K562 treated with DMSO at 1 percent for 48 hours (cell line): ENCODE data around the gene USP33. TPM values are rescaled to one million over a fixed set of nuclear protein-coding genes. Genes with fewer than 3 reads are reported as not detected.

Experiments used
- total RNA-seq: library from RNA; unstranded; fragments of 300-600 nt; gene quantifications from 2 replicates; pipeline ENCODE4 v1.2.3, GENCODE V29; 2022; ENCODE audit warnings: low replicate concordance; ENCODE audit errors: extremely low read depth

The USP33 gene
- total RNA-seq, result not detected in 2 replicates

GRCh38 chr1:77759071-77760028, at the start of gene USP33:
TSS of gene USP33 (minus strand) at chr1:77759852. CDS start at chr1:77741697, 18,155 bp downstream.

DNA sequence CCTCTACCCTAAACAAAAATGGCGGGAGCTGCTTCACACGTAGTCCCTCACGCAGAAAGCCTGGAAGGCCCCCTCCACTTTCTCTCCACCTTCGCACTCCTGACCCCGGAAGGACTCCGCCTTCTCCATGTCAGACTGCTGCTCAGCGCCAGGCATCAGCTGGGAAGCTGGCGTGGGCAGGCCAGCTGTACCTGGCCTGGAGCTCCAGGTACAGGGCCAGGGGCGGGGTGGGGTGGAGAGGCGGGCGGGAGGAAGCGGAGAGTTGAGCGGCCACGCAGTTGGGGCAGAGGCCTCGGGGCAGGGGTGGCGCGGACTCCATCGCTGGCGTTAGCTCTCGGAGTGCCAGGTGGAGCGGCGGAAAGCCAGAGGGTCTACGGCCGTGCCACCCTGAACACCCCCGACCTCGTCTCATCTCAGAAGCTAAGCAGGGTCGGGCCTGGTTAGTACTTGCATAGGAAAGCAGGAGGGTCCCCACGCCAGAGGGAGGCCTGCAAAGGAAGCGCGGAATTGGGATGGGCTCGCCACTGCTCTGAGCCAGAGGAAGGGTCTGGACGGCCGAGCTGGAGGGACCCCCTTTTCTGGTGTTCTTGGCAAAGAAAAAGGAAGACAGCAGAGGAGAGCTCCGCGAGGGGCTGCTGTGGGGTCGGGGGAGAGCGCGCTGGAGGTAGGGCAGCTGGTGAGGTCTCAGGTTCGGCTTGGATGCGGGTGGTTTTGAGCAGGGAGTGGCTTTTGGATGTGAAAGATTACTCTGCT, 20.1 kb upstream of the USP33 start, which contains the start of gene MIGA1:
Gene MIGA1, plus strand, starts transcription at position 121 of the 753 bp plus-strand sequence. CDS start 3,604 bp downstream, outside the sequence.

GRCh38 chr1:77682460-77683159, 77.0 kb downstream of the USP33 start, which contains the start of gene ZZZ3:
TSS of gene ZZZ3 (minus strand) at chr1:77682658. CDS start at chr1:77633354, 49,304 bp downstream.

Other genes starting within 250 kb of the USP33 start
- gene ZZZ3, start 77.2 kb downstream of the USP33 start, total RNA-seq, result not detected in 2 replicates
- not detected in 2 replicates for gene MIGA1, start 19.8 kb upstream of the USP33 start, total RNA-seq
- gene NEXN, start 128.8 kb upstream of the USP33 start, total RNA-seq, result not detected in 2 replicates
- not detected in 2 replicates for gene FUBP1, start 219.2 kb upstream of the USP33 start, total RNA-seq
- gene DNAJB4, start 245.1 kb upstream of the USP33 start, total RNA-seq, result not detected in 2 replicates